Fibroblast of skin of left biceps (primary cell): ENCODE measurements around the gene TIE1.
A peak's percentile ranks its signal among the peaks of the same experiment; 100 is the strongest.
"Not testable (repeated sequence)": the region's sequence is repeated elsewhere in the genome, so short reads cannot be mapped to it uniquely, and the experiment has no call there.

Experiments used
- DNase-seq, 2 experiments: peaks; one replicate each; pipeline ENCODE4 v3.0.0-alpha.2; 2013; ENCODE audit warnings: low read depth in 2 of 2

Gene TIE1

GRCh38 chr1:43363283-43363934, 62.6 kb downstream of the TIE1 start:
- DNase-seq = no peak

GRCh38 chr1:43363935-43364525, 63.2 kb downstream of the TIE1 start:
- DNase-seq = no peak

- DNase-seq = no peak
Observed at GRCh38 chr1:43365678-43366077, 64.9 kb downstream of the TIE1 start.

GRCh38 chr1:43366179-43366578, 65.4 kb downstream of the TIE1 start:
- no peak for DNase-seq

- no peak for DNase-seq
Observed at GRCh38 chr1:43366601-43367025, 65.8 kb downstream of the TIE1 start.

GRCh38 chr1:43367026-43367903, 66.5 kb downstream of the TIE1 start:
- DNase-seq = no peak

- peak; percentile 42 to 47 for DNase-seq
Observed at GRCh38 chr1:43367904-43368645, 67.3 kb downstream of the TIE1 start, which contains the start of gene ELOVL1. Gene ELOVL1, minus strand, starts transcription at chr1:43368011. Its CDS starts 2,402 bp downstream, at chr1:43365609.

- no peak for DNase-seq
Observed at GRCh38 chr1:43368646-43369020, 67.9 kb downstream of the TIE1 start.

GRCh38 chr1:43369779-43370178, 69.0 kb downstream of the TIE1 start:
- not testable (repeated sequence) for DNase-seq

- no peak for DNase-seq
Observed at GRCh38 chr1:43370564-43370963, 69.8 kb downstream of the TIE1 start.

GRCh38 chr1:43372172-43372571, 71.4 kb downstream of the TIE1 start:
- DNase-seq = no peak
